ENCODE measurements around the gene ATP8B2.
A peak's percentile ranks its signal among the peaks of the same experiment; 100 is the strongest.
"Not testable (repeated sequence)": the region's sequence is repeated elsewhere in the genome, so short reads cannot be mapped to it uniquely, and the experiment has no call there.

Gene ATP8B2

DNA sequence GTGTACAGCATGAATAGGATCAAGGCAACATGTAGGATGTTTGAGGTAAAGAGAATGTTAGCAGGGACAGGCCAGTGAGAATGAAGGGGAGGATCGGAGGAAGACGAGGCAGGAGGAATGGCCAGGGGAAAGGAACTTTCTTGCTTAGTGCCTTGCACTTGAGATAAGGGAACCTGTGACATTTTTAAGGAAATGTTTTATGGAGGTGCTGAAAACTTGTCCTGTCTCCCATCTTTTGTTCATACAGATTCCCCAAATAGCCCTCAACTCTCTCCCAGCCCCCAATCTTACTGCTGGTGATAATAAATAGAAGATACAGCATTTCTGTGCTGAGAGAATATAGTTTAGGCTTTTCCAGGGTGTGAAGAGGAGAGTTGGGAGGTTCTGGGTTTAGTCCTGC lies 13.6 kb downstream of the ATP8B2 start:
- Mint-ChIP-seq H3K4me3 (no peak overlapping the region), H3K9me3 (no peaks in the 10 kb centered on the region), H3K27me3 (ENCODE audit: low read depth, poor library complexity) (no peaks in the 10 kb centered on the region), H3K4me1 (no peaks in the 10 kb centered on the region), H3K36me3 (ENCODE audit: low read depth) (peaks cover 66% of the 10 kb centered on the region), H3K27ac (no peak overlapping the region)
- DNase-seq, result no peak
- TF ChIP-seq, protein P1, sequence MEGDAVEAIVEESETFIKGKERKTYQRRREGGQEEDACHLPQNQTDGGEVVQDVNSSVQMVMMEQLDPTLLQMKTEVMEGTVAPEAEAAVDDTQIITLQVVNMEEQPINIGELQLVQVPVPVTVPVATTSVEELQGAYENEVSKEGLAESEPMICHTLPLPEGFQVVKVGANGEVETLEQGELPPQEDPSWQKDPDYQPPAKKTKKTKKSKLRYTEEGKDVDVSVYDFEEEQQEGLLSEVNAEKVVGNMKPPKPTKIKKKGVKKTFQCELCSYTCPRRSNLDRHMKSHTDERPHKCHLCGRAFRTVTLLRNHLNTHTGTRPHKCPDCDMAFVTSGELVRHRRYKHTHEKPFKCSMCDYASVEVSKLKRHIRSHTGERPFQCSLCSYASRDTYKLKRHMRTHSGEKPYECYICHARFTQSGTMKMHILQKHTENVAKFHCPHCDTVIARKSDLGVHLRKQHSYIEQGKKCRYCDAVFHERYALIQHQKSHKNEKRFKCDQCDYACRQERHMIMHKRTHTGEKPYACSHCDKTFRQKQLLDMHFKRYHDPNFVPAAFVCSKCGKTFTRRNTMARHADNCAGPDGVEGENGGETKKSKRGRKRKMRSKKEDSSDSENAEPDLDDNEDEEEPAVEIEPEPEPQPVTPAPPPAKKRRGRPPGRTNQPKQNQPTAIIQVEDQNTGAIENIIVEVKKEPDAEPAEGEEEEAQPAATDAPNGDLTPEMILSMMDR (IDR thresholded peaks at IDR 0.05), result no peak

GRCh38 chr1:154341366-154341765 lies 16.0 kb downstream of the ATP8B2 start:
- not testable (repeated sequence) for DNase-seq; H3K27me3 Mint-ChIP-seq (ENCODE audit: low read depth, poor library complexity); H3K4me1 Mint-ChIP-seq; H3K9me3 Mint-ChIP-seq; H3K4me3 Mint-ChIP-seq; H3K27ac Mint-ChIP-seq
- peaks cover 74% of the 10 kb centered on the region for H3K36me3 Mint-ChIP-seq (ENCODE audit: low read depth)

DNA sequence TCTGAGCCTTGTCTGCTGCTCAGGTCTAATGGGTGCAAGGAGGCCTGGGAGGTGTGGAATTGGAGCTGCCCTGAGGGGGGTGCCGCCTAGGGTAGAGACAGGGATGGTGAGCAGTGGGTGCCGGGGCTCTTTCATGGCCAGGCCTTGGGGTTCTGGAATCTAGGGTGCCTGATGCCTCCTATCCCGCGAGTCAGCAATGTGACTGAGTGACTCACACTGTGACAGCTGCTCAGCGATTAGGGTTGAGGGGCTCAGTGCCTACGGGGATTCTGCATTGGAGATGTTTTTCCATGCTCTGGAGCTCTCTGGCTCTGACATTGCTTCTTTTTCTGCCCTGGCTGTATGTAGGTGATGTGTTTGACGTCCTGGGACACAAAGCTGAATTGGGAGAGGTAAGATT lies 16.8 kb downstream of the ATP8B2 start:
- H3K4me3 Mint-ChIP-seq, result no peak overlapping the region

DNA sequence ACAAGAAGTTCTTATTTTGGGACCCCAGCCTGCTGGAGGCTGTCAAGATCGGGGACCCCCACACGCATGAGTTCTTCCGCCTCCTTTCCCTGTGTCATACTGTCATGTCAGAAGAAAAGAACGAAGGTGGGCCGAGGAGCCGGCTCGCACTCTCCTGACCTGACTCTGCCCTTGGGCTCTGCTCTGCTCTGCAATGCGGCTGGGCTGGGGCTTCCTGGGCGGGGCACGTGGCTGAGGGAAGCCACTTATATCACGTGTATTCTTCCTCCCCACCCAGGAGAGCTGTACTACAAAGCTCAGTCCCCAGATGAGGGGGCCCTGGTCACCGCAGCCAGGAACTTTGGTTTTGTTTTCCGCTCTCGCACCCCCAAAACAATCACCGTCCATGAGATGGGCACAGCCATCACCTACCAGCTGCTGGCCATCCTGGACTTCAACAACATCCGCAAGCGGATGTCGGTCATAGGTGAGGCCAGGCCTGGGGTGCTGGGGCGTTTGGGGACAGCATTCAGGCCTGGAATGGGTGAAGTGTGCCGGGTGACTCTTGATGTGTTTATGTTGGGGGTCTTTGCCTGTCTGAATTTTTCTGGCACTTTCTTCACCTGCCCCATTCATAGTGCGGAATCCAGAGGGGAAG lies 17.6 kb downstream of the ATP8B2 start:
- H3K9me3 Mint-ChIP-seq, result no peaks in the 10 kb centered on the region
- peaks cover 78% of the 10 kb centered on the region for H3K36me3 Mint-ChIP-seq (ENCODE audit: low read depth)
- TF ChIP-seq, protein P1 (IDR thresholded peaks at IDR 0.05), result no peak
- H3K27ac Mint-ChIP-seq, result no peak overlapping the region
- DNase-seq, result no peak
- H3K4me3 Mint-ChIP-seq, result no peak overlapping the region
- no peaks in the 10 kb centered on the region for H3K27me3 Mint-ChIP-seq (ENCODE audit: low read depth, poor library complexity)
- H3K4me1 Mint-ChIP-seq, result no peaks in the 10 kb centered on the region

More for the DNA sequence above, 16.8 kb downstream of the ATP8B2 start:
- Mint-ChIP-seq H3K9me3 (no peaks in the 10 kb centered on the region), H3K4me1 (no peaks in the 10 kb centered on the region), H3K36me3 (ENCODE audit: low read depth) (peaks cover 80% of the 10 kb centered on the region), H3K27ac (peak overlapping the region; percentile 28), H3K27me3 (ENCODE audit: low read depth, poor library complexity) (no peaks in the 10 kb centered on the region)
- TF ChIP-seq, protein P1 (IDR thresholded peaks at IDR 0.05), result no peak
- no peak for DNase-seq

GRCh38 chr1:154344977-154345837 lies 19.9 kb downstream of the ATP8B2 start:
- H3K4me3 Mint-ChIP-seq, result no peak overlapping the region
- H3K27me3 Mint-ChIP-seq (ENCODE audit: low read depth, poor library complexity), result no peaks in the 10 kb centered on the region
- peak; percentile 53 for DNase-seq
- H3K36me3 Mint-ChIP-seq (ENCODE audit: low read depth), result peaks cover 72% of the 10 kb centered on the region
- TF ChIP-seq, protein P1 (IDR thresholded peaks at IDR 0.05), result peak; percentile 52
- no peaks in the 10 kb centered on the region for H3K4me1 Mint-ChIP-seq
- H3K27ac Mint-ChIP-seq, result no peak overlapping the region
- H3K9me3 Mint-ChIP-seq, result no peaks in the 10 kb centered on the region

DNA sequence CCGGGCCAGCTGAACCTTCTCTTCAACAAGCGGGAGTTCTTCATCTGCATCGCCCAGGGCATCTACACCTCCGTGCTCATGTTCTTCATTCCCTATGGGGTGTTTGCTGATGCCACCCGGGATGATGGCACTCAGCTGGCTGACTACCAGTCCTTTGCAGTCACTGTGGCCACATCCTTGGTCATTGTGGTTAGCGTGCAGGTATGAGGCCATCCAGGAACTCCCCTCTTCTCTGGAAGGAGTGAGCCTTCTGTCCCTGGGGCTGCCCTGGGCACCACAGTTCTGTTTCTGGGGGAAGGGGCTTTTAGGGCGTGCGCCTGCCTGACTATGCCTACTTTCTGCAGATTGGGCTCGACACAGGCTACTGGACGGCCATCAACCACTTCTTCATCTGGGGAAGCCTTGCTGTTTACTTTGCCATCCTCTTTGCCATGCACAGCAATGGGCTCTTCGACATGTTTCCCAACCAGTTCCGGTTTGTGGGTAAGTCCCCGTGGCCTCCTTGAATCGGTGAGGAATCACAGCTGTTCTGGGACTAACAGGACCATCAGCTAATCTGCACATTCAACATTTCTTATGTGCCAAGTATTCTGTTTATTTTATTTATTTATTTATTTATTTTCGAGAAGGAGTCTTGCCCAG lies 21.1 kb downstream of the ATP8B2 start:
- no peaks in the 10 kb centered on the region for H3K9me3 Mint-ChIP-seq
- DNase-seq, result no peak
- H3K36me3 Mint-ChIP-seq (ENCODE audit: low read depth), result peaks cover 65% of the 10 kb centered on the region
- H3K27me3 Mint-ChIP-seq (ENCODE audit: low read depth, poor library complexity), result peaks cover under 1% of the 10 kb centered on the region
- H3K4me3 Mint-ChIP-seq, result no peak overlapping the region
- no peaks in the 10 kb centered on the region for H3K4me1 Mint-ChIP-seq
- TF ChIP-seq, protein P1 (IDR thresholded peaks at IDR 0.05), result no peak
- no peak overlapping the region for H3K27ac Mint-ChIP-seq
